H9 (cell line): ENCODE results near the gene GALNT9. TPM values are rescaled to one million over a fixed set of nuclear protein-coding genes. Genes with fewer than 3 reads are reported as not detected.

ENCODE experiments used
- DNase-seq: peaks from one replicate; pipeline ENCODE4 v3.0.0-alpha.2; 2017
- H2AFZ ChIP-seq: one replicate; pipeline ENCODE4 v1.6.1; 2013; ENCODE audit warnings: mild to moderate bottlenecking, low read length, control low read depth, moderate library complexity
- H2AK5ac ChIP-seq: 2 replicates; pipeline ENCODE4 v1.6.1; 2013; ENCODE audit warnings: low read length, control low read depth, mixed read lengths; ENCODE audit not compliant: insufficient read length
- H2BK120ac ChIP-seq: one replicate; pipeline ENCODE4 v1.6.1; 2013; ENCODE audit warnings: low read depth, mild to moderate bottlenecking, low read length, control low read depth, inconsistent platforms; ENCODE audit not compliant: poor library complexity, severe bottlenecking
- H2BK12ac ChIP-seq: 2 replicates; pipeline ENCODE4 v1.6.1; 2013; ENCODE audit warnings: low read length, control low read depth, mixed read lengths, low read depth; ENCODE audit not compliant: insufficient read length
- H2BK15ac ChIP-seq: 2 replicates; pipeline ENCODE4 v1.6.1; 2013; ENCODE audit warnings: low read depth, low read length, control low read depth
- H2BK20ac ChIP-seq: one replicate; pipeline ENCODE4 v1.6.1; 2013; ENCODE audit warnings: low read depth, mild to moderate bottlenecking, low read length, control low read depth, inconsistent platforms; ENCODE audit not compliant: poor library complexity, severe bottlenecking
- H2BK5ac ChIP-seq: 2 replicates; pipeline ENCODE4 v1.6.1; 2013; ENCODE audit warnings: low read length, control low read depth, mixed read lengths; ENCODE audit not compliant: insufficient read length
- H3K14ac ChIP-seq: 2 replicates; pipeline ENCODE4 v1.6.1; 2013; ENCODE audit warnings: low read length, control low read depth; ENCODE audit not compliant: insufficient read depth
- H3K18ac ChIP-seq: 2 replicates; pipeline ENCODE4 v1.6.1; 2013; ENCODE audit warnings: low read depth, mild to moderate bottlenecking, mixed read lengths, low read length, control low read depth; ENCODE audit not compliant: insufficient read length
- H3K23ac ChIP-seq: 2 replicates; pipeline ENCODE4 v1.6.1; 2013; ENCODE audit warnings: low read length, control low read depth, mixed read lengths, low read depth; ENCODE audit not compliant: insufficient read length
- H3K23me2 ChIP-seq: 2 replicates; pipeline ENCODE4 v1.6.1; 2013; ENCODE audit warnings: low read depth, mild to moderate bottlenecking, mixed read lengths, low read length, control low read depth; ENCODE audit not compliant: insufficient read length, poor library complexity, severe bottlenecking
- H3K27ac ChIP-seq: 2 replicates; pipeline ENCODE4 v1.5.1; 2013; ENCODE audit warnings: low read length, control low read depth, mixed read lengths, low read depth; ENCODE audit not compliant: insufficient read length
- H3K27me3 ChIP-seq: 2 replicates; pipeline ENCODE4 v1.6.1; 2013; ENCODE audit warnings: low read length, control low read depth, inconsistent platforms; ENCODE audit not compliant: insufficient read depth
- H3K4ac ChIP-seq: 2 replicates; pipeline ENCODE4 v1.6.1; 2013; ENCODE audit warnings: low read depth, mild to moderate bottlenecking, control low read depth, inconsistent platforms, low read length, moderate library complexity
- H3K4me1 ChIP-seq: 2 replicates; pipeline ENCODE4 v1.6.1; 2013; ENCODE audit warnings: low read length, control low read depth, inconsistent platforms; ENCODE audit not compliant: insufficient read depth
- H3K4me2 ChIP-seq: 2 replicates; pipeline ENCODE4 v1.6.1; 2013; ENCODE audit warnings: low read length, control low read depth, mixed read lengths; ENCODE audit not compliant: insufficient read length, insufficient read depth
- H3K56ac ChIP-seq: 2 replicates; pipeline ENCODE4 v1.6.1; 2013; ENCODE audit warnings: low read depth, mild to moderate bottlenecking, mixed read lengths, low read length, control low read depth; ENCODE audit not compliant: insufficient read length
- H3K79me1 ChIP-seq: 2 replicates; pipeline ENCODE4 v1.6.1; 2013; ENCODE audit warnings: low read depth, mild to moderate bottlenecking, moderate library complexity, low read length, control low read depth, inconsistent platforms; ENCODE audit not compliant: insufficient read depth, poor library complexity, severe bottlenecking
- H3K79me2 ChIP-seq: 2 replicates; pipeline ENCODE4 v1.6.1; 2013; ENCODE audit warnings: low read length, control low read depth, inconsistent platforms; ENCODE audit not compliant: insufficient read depth
- H3K9ac ChIP-seq: 2 replicates; pipeline ENCODE4 v1.6.1; 2013; ENCODE audit warnings: low read length, control low read depth, mixed read lengths; ENCODE audit not compliant: insufficient read length; ENCODE audit errors: extremely low read depth
- H3K9me3 ChIP-seq: one replicate; pipeline ENCODE4 v1.6.1; 2013; ENCODE audit warnings: low read depth, low read length, inconsistent platforms; ENCODE audit not compliant: control insufficient read depth
- H3T11ph ChIP-seq: one replicate; pipeline ENCODE4 v1.6.1; 2013; ENCODE audit warnings: mild to moderate bottlenecking, low read length, control low read depth, inconsistent platforms
- H4K20me1 ChIP-seq: one replicate; pipeline ENCODE4 v1.6.1; 2013; ENCODE audit not compliant: control insufficient read depth, insufficient read length, insufficient read depth
- H4K5ac ChIP-seq: 2 replicates; pipeline ENCODE4 v1.6.1; 2013; ENCODE audit warnings: low read depth, mild to moderate bottlenecking, mixed read lengths, low read length, control low read depth; ENCODE audit not compliant: insufficient read length
- H4K8ac ChIP-seq: replicated peaks from 2 replicates; pipeline ENCODE4 v1.6.1; 2013; ENCODE audit warnings: low read length, control low read depth, mixed read lengths, low read depth; ENCODE audit not compliant: insufficient read length
- H4K91ac ChIP-seq: 2 replicates; pipeline ENCODE4 v1.6.1; 2013; ENCODE audit warnings: low read depth, mild to moderate bottlenecking, moderate library complexity, mixed read lengths, low read length, control low read depth; ENCODE audit not compliant: insufficient read length
- H3K27ac Mint-ChIP-seq, 3 experiments: 2 replicates in 2 of 3; 3 replicates in 1 of 3; pipeline ENCODE4 v1.8.0; 2020 to 2021; ENCODE audit warnings: mixed read lengths in 3 of 3, mild to moderate bottlenecking in 1 of 3, moderate library complexity in 1 of 3
- H3K27me3 Mint-ChIP-seq: 2 replicates; pipeline ENCODE4 v1.8.0; 2021; ENCODE audit warnings: low read depth, mild to moderate bottlenecking, moderate library complexity, mixed read lengths
- H3K36me3 Mint-ChIP-seq, 3 experiments: 2 replicates in 2 of 3; 3 replicates in 1 of 3; pipeline ENCODE4 v1.8.0; 2020 to 2021; ENCODE audit warnings: low read depth in 3 of 3, mixed read lengths in 3 of 3; ENCODE audit not compliant: insufficient read depth in 1 of 3
- H3K4me1 Mint-ChIP-seq, 2 experiments: 2 replicates each; pipeline ENCODE4 v1.8.0; 2020; ENCODE audit warnings: mixed read lengths in 2 of 2
- H3K4me3 Mint-ChIP-seq, 2 experiments: 2 replicates in 1 of 2; 3 replicates in 1 of 2; pipeline ENCODE4 v1.8.0; 2020 to 2021; ENCODE audit warnings: mild to moderate bottlenecking in 2 of 2, mixed read lengths in 2 of 2, moderate library complexity in 1 of 2
- H3K9me3 Mint-ChIP-seq, 2 experiments: 2 replicates in 1 of 2; 3 replicates in 1 of 2; pipeline ENCODE4 v1.8.0; 2020; ENCODE audit warnings: mild to moderate bottlenecking in 2 of 2, mixed read lengths in 2 of 2, moderate library complexity in 1 of 2
- CTCF ChIP-seq: fragments of 200-600 bp; sonication (generic); conservative IDR thresholded peaks from 3 replicates; pipeline ENCODE4 v1.8.0; 2021; ENCODE audit warnings: antibody characterized with exemption, mild to moderate bottlenecking
- WGBS: extraction: QIAGEN DNeasy Blood & Tissue Kit; methylation state at CpG from one replicate; pipeline ENCODE4 v1.1.7; 2013; ENCODE audit warnings: missing lambda C conversion rate, low lambda C conversion rate, mixed read lengths; ENCODE audit not compliant: insufficient read length; ENCODE audit errors: extremely low coverage; 5-methylcytosine and 5-hydroxymethylcytosine counted together
- total RNA-seq: library from RNA; stranded (reverse); gene quantifications from 2 replicates; pipeline ENCODE4 v1.2.1, GENCODE V29; 2021

GALNT9 gene
- total RNA-seq, 1 experiment from 2014 or later = 0.35 TPM

GRCh38 chr12:132300789-132301722 lies 28.3 kb downstream of the GALNT9 start:
- H3K27ac Mint-ChIP-seq = no peak overlapping the region; a peak in 1 of 7 replicates
- Histone ChIP-seq H3K9ac (no peak overlapping the region), H4K20me1 (no peaks in the 10 kb centered on the region), H2BK15ac (no peak overlapping the region), H2BK120ac (no peak overlapping the region), H3K56ac (no peak overlapping the region), H3K9me3 (no peaks in the 10 kb centered on the region), H3K14ac (no peak overlapping the region), H2BK5ac (no peak overlapping the region), H3K18ac (no peak overlapping the region), H2BK20ac (no peak overlapping the region), H3K79me1 (no peaks in the 10 kb centered on the region), H3K4me1 (no peaks in the 10 kb centered on the region), H3K27ac (no peak overlapping the region), H3T11ph (no peak overlapping the region), H4K8ac (no peak overlapping the region), H3K27me3 (peaks cover 21% of the 10 kb centered on the region; the same call in 1 of the 2 replicates), H2AK5ac (no peak overlapping the region), H2AFZ (no peak overlapping the region), H3K23ac (no peak overlapping the region), H4K5ac (no peak overlapping the region), H3K79me2 (no peaks in the 10 kb centered on the region), H3K4ac (no peak overlapping the region), H4K91ac (no peak overlapping the region), H2BK12ac (no peak overlapping the region), H3K23me2 (no peaks in the 10 kb centered on the region), H3K4me2 (no peak overlapping the region)
- no peak for TF ChIP-seq CTCF
- H3K27me3 Mint-ChIP-seq = peaks cover 41% of the 10 kb centered on the region
- H3K36me3 Mint-ChIP-seq = no peaks in the 10 kb centered on the region
- WGBS = no CpG with 5 or more reads among the region's 26 CpGs
- H3K4me3 Mint-ChIP-seq = no peak overlapping the region
- no peaks in the 10 kb centered on the region for H3K4me1 Mint-ChIP-seq
- DNase-seq = no peak
- no peaks in the 10 kb centered on the region; a peak in 1 of 5 replicates for H3K9me3 Mint-ChIP-seq
